SU-DHL-6 (cell line): ENCODE measurements around the gene HAPLN3.

Experiments used
- EZH2phosphoT487 ChIP-seq: fragments of 200-600 bp; sonication (generic), shearing (Covaris generic); conservative IDR thresholded peaks from 2 replicates; pipeline ENCODE4 v1.6.1; 2018; ENCODE audit warnings: mild to moderate bottlenecking, antibody characterized with exemption, low read length, moderate library complexity, mixed read lengths
- TF ChIP-seq, protein P1 (sequence below): fragments of 200-600 bp; sonication (generic); IDR thresholded peaks from one replicate; pipeline ENCODE4 v1.5.1; 2017; ENCODE audit warnings: antibody characterized with exemption, mild to moderate bottlenecking, low read length, moderate library complexity; ENCODE audit not compliant: insufficient read depth, poor library complexity, severe bottlenecking

DNA sequence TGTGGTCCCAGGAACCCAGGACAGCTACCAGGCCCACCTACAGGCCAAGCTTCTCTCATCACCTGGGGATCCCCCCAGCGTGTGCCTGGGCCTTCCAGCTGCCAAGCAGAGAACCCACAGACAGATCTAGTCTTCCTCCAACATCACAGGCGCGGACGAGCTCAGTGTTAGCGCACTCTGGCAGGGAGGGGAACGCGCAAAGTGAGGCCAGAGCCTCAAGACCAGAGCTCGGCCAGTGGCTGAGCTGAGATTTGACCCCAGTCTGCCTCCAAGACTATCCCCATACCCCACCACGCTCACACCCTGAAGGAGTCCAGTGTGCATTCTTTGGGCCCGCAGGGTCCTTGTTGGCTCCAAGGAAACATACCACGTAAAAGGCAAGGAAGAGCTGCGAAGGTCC is 12.8 kb upstream of the HAPLN3 start:
- TF ChIP-seq, protein P1, sequence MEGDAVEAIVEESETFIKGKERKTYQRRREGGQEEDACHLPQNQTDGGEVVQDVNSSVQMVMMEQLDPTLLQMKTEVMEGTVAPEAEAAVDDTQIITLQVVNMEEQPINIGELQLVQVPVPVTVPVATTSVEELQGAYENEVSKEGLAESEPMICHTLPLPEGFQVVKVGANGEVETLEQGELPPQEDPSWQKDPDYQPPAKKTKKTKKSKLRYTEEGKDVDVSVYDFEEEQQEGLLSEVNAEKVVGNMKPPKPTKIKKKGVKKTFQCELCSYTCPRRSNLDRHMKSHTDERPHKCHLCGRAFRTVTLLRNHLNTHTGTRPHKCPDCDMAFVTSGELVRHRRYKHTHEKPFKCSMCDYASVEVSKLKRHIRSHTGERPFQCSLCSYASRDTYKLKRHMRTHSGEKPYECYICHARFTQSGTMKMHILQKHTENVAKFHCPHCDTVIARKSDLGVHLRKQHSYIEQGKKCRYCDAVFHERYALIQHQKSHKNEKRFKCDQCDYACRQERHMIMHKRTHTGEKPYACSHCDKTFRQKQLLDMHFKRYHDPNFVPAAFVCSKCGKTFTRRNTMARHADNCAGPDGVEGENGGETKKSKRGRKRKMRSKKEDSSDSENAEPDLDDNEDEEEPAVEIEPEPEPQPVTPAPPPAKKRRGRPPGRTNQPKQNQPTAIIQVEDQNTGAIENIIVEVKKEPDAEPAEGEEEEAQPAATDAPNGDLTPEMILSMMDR, result no peak
- no peak for TF ChIP-seq EZH2phosphoT487
